Esophagus muscularis mucosa (tissue), 3 donors: ENCODE results near the gene FAM153A.
"Not testable (repeated sequence)": the region's sequence is repeated elsewhere in the genome, so short reads cannot be mapped to it uniquely, and the experiment has no call there.

Experiments used
- POLR2A ChIP-seq: fragments of 450-650 bp; IDR thresholded peaks from one replicate; pipeline ENCODE4 v1.6.1; 2017; ENCODE audit warnings: antibody characterized with exemption, moderate library complexity, mild to moderate bottlenecking, low read depth
- TF ChIP-seq, protein P1 (sequence below), 3 experiments: fragments of 200-600 bp in 2 of 3; fragments of 450-650 bp in 1 of 3; sonication (generic) in 2 of 3; IDR thresholded peaks; one replicate each; pipeline ENCODE4 v1.5.1; 2017 to 2019; ENCODE audit warnings: antibody characterized with exemption in 3 of 3, mild to moderate bottlenecking in 2 of 3, moderate library complexity in 1 of 3

DNA sequence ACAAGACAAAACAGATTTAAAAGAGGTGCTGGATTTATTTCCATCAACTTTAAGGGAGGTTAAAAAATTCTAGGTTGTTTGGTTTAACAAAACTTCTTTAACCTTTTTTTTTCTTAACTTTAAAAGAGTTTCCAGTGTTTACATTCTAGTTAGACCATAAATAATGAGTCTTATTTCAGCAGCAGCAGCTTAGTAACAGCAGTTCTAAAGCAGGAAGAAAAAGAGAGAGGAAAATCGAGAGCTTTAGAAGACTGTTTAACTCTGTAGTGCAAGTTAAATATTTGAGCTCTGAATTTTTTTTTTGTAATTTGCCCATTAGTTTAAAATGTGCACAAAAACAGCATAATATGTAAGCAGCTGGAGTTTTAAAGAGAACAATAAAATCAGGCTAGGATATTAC lies 90.2 kb downstream of the FAM153A start:
- TF ChIP-seq, protein P1, sequence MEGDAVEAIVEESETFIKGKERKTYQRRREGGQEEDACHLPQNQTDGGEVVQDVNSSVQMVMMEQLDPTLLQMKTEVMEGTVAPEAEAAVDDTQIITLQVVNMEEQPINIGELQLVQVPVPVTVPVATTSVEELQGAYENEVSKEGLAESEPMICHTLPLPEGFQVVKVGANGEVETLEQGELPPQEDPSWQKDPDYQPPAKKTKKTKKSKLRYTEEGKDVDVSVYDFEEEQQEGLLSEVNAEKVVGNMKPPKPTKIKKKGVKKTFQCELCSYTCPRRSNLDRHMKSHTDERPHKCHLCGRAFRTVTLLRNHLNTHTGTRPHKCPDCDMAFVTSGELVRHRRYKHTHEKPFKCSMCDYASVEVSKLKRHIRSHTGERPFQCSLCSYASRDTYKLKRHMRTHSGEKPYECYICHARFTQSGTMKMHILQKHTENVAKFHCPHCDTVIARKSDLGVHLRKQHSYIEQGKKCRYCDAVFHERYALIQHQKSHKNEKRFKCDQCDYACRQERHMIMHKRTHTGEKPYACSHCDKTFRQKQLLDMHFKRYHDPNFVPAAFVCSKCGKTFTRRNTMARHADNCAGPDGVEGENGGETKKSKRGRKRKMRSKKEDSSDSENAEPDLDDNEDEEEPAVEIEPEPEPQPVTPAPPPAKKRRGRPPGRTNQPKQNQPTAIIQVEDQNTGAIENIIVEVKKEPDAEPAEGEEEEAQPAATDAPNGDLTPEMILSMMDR (IDR thresholded peaks at IDR 0.05), result not testable (repeated sequence)
- not testable (repeated sequence) for TF ChIP-seq POLR2A
